ENCODE data around the gene LGALS9.

- no peak for TF ChIP-seq CTCF (optimal IDR thresholded peaks at IDR 0.05 in 1 of 3, IDR thresholded peaks at IDR 0.05 in 1 of 3, conservative IDR thresholded peaks at IDR 0.05 in 1 of 3; ENCODE audit: extremely low read depth in 1 of 3, insufficient read depth in 2 of 3, low read length in 3 of 3)
- TF ChIP-seq EZH2 (IDR thresholded peaks at IDR 0.05; ENCODE audit: low read length): no peak
These were observed 43.3 kb downstream of the LGALS9 start for GRCh38 chr17:27674335-27674734.

All from keratinocyte (primary cell).